GM12875 (cell line): ENCODE results near the gene EEF1A1.
"Not testable (repeated sequence)": the region's sequence is repeated elsewhere in the genome, so short reads cannot be mapped to it uniquely, and the experiment has no call there.

Experiments used
- H3K4me3 ChIP-seq: one replicate; pipeline ENCODE4 v1.5.1; 2011; ENCODE audit warnings: low read depth, low read length, control low read depth
- CTCF ChIP-seq: IDR thresholded peaks from 2 replicates; pipeline ENCODE4 v1.5.1; 2011; ENCODE audit warnings: low read depth, mild to moderate bottlenecking, control low read depth, inconsistent platforms, low read length, moderate library complexity, borderline replicate concordance; ENCODE audit not compliant: insufficient read depth

The EEF1A1 gene

GRCh38 chr6:73560853-73561407, 40.1 kb upstream of the EEF1A1 start:
- no peak for TF ChIP-seq CTCF
- H3K4me3 ChIP-seq = no peak overlapping the region

DNA sequence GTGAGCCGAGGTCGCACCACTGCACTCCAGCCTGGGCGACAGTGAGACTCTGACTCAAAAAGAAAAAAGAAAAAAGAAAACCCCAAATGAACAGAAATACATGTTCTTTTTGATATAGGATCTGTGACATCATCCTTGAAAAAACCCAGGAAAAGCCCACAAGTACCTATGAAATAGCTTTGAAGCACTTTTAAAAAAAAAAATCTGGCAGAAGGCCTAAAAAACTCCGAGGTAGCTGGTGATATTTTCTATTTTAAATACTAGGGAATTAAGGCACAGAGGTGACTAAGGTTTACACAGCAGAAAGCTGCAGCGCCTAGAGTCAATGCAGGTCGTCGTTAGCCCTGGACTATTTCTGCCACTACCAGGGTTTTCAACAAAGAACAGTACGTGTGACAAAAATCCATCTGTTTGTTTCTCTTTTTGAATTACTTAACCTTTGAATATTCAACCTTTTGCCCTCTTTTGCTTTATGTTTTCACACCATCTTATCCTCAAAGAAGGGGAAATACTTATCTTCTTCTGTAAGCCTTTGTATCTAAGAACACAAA, 39.4 kb upstream of the EEF1A1 start:
- TF ChIP-seq CTCF = no peak
- no peak overlapping the region for H3K4me3 ChIP-seq

DNA sequence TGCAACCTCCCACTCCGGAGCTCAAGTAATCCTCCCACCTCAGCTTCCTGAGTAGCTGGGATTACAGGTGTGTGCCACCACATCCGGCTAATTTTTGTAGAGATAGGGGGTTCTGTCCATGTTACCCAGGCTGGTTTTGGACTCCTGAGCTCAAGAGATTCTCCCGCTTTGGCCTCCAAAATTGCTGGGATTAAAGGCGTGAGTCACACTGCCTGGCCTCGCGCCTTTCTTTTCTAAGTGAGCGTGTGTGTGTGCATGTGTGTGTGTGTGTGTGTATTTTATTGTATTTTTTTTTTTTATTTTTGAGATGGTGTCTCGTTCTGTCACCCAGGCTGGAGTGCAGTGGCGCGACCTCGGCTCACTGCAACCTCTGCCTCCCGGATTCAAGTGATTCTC, 38.6 kb upstream of the EEF1A1 start:
- not testable (repeated sequence) for H3K4me3 ChIP-seq

GRCh38 chr6:73558624-73559398, 38.0 kb upstream of the EEF1A1 start:
- TF ChIP-seq CTCF = no peak

GRCh38 chr6:73556836-73557235, 36.0 kb upstream of the EEF1A1 start:
- no peak overlapping the region for H3K4me3 ChIP-seq
- TF ChIP-seq CTCF = no peak

More at GRCh38 chr6:73558624-73559398, 38.0 kb upstream of the EEF1A1 start:
- H3K4me3 ChIP-seq = no peak overlapping the region

GRCh38 chr6:73555380-73555949, 34.6 kb upstream of the EEF1A1 start:
- H3K4me3 ChIP-seq = not testable (repeated sequence)

GRCh38 chr6:73551115-73551514, 30.3 kb upstream of the EEF1A1 start:
- H3K4me3 ChIP-seq = not testable (repeated sequence)

- TF ChIP-seq CTCF = no peak
- H3K4me3 ChIP-seq = no peak overlapping the region
Observed at GRCh38 chr6:73548458-73549446, 27.9 kb upstream of the EEF1A1 start.
